MM.1S (cell line): ENCODE measurements around the gene ST7.

Source experiments
- CTCF ChIP-seq: fragments of 300-600 bp; sonication (generic); IDR thresholded peaks from 2 replicates; pipeline ENCODE4 v1.5.1; 2016; ENCODE audit warnings: antibody characterized with exemption, low read length, mixed read lengths
- EZH2 ChIP-seq: fragments of 300-600 bp; sonication (generic); optimal IDR thresholded peaks from 2 replicates; pipeline ENCODE3; 2017; ENCODE audit warnings: low read depth, mild to moderate bottlenecking, antibody characterized with exemption, low read length, mixed read lengths

- TF ChIP-seq CTCF: no peak
- TF ChIP-seq EZH2: no peak
These were observed 316.1 kb downstream of the ST7 start for GRCh38 chr7:117269417-117269816.
